PFSK-1 (cell line): ENCODE data around the gene ABCC4.

Experiments
- POLR2AphosphoS5 ChIP-seq: IDR thresholded peaks from 2 replicates; pipeline ENCODE4 v1.6.1; 2012; ENCODE audit warnings: low read depth, mild to moderate bottlenecking, control low read depth, low read length, moderate library complexity
- TAF1 ChIP-seq: IDR thresholded peaks from 2 replicates; pipeline ENCODE4 v1.6.1; 2012; ENCODE audit warnings: low read length, control low read depth, borderline replicate concordance; ENCODE audit not compliant: insufficient read depth
- TF ChIP-seq, protein P1 (sequence below), 2 experiments: IDR thresholded peaks; 2 replicates each; pipeline versions ENCODE4 v1.6.1 to v1.8.0; 2011 to 2012; ENCODE audit warnings: low read depth in 2 of 2, low read length in 2 of 2, control low read depth in 1 of 2, inconsistent platforms in 1 of 2, mild to moderate bottlenecking in 1 of 2, moderate library complexity in 1 of 2; ENCODE audit not compliant: insufficient read depth in 1 of 2

DNA sequence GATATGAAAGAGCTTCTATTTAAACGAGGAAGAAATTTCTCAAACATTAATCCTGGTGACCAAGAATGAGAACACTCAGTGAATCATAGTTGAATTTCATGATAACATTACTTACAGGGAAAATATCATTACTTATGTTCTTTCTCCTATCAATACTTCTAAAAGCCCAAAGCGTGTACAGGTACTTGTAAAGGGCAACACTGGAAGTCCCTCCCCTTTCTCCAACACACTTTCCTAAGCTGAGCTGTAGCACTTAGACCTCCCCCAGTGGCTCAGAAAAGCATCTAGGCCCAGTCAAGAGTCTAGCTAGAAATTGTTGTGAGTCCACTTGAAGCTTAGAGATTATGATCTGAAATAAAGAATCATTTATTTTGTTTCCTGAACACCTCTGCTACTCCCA lies 150.7 kb downstream of the ABCC4 start:
- no peak for TF ChIP-seq POLR2AphosphoS5
- TF ChIP-seq TAF1 = no peak
- TF ChIP-seq, protein P1, sequence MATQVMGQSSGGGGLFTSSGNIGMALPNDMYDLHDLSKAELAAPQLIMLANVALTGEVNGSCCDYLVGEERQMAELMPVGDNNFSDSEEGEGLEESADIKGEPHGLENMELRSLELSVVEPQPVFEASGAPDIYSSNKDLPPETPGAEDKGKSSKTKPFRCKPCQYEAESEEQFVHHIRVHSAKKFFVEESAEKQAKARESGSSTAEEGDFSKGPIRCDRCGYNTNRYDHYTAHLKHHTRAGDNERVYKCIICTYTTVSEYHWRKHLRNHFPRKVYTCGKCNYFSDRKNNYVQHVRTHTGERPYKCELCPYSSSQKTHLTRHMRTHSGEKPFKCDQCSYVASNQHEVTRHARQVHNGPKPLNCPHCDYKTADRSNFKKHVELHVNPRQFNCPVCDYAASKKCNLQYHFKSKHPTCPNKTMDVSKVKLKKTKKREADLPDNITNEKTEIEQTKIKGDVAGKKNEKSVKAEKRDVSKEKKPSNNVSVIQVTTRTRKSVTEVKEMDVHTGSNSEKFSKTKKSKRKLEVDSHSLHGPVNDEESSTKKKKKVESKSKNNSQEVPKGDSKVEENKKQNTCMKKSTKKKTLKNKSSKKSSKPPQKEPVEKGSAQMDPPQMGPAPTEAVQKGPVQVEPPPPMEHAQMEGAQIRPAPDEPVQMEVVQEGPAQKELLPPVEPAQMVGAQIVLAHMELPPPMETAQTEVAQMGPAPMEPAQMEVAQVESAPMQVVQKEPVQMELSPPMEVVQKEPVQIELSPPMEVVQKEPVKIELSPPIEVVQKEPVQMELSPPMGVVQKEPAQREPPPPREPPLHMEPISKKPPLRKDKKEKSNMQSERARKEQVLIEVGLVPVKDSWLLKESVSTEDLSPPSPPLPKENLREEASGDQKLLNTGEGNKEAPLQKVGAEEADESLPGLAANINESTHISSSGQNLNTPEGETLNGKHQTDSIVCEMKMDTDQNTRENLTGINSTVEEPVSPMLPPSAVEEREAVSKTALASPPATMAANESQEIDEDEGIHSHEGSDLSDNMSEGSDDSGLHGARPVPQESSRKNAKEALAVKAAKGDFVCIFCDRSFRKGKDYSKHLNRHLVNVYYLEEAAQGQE (IDR thresholded peaks at IDR 0.05; ENCODE audit: insufficient read depth in 1 of 2, low read depth in 2 of 2, low read length in 2 of 2) = no peak
